Measurements from ENCODE around the gene DES. TPM values are rescaled to one million over a fixed set of nuclear protein-coding genes. Genes with fewer than 3 reads are reported as not detected.

Gene DES
- total RNA-seq, 2 donors from 2014 or later = 12.7 to 23.1 TPM

GRCh38 chr2:219426068-219426443 is 7.9 kb downstream of the DES start:
- 44 to 65% methylated on average over 5 to 6 of the region's 7 CpGs for WGBS, 2 donors
- TF ChIP-seq POLR2A (IDR thresholded peaks at IDR 0.05) (no peak), CTCF (IDR thresholded peaks at IDR 0.05) (no peak)
- Histone ChIP-seq H3K4me3 (no peak overlapping the region), H3K9me3 (no peaks in the 10 kb centered on the region), H3K4me1 (no peaks in the 10 kb centered on the region), H3K27ac (no peak overlapping the region), H3K36me3 (replicated peaks in 1 of 2; ENCODE audit: insufficient read depth in 1 of 2, low read depth in 2 of 2) (no peaks in the 10 kb centered on the region), H3K27me3 (no peaks in the 10 kb centered on the region)
- intact Hi-C loops (cut with DNase I) = no loop called here
- ATAC-seq (no peak), DNase-seq (no peak)

GRCh38 chr2:219426534-219427136 is 8.5 kb downstream of the DES start:
- Histone ChIP-seq H3K4me3 (no peak overlapping the region), H3K27ac (no peak overlapping the region), H3K27me3 (no peaks in the 10 kb centered on the region), H3K9me3 (no peaks in the 10 kb centered on the region), H3K4me1 (no peaks in the 10 kb centered on the region), H3K36me3 (replicated peaks in 1 of 2; ENCODE audit: insufficient read depth in 1 of 2, low read depth in 2 of 2) (no peaks in the 10 kb centered on the region)
- WGBS, 2 donors = 53 to 61% methylated on average over 7 of the region's 7 CpGs
- TF ChIP-seq POLR2A (IDR thresholded peaks at IDR 0.05) = no peak
- TF ChIP-seq CTCF (IDR thresholded peaks at IDR 0.05) = no peak
- intact Hi-C loops (cut with DNase I) = no loop called here
- ATAC-seq = no peak
- DNase-seq = no peak

GRCh38 chr2:219428469-219428868 is 10.3 kb downstream of the DES start:
- intact Hi-C loops (cut with DNase I) = no loop called here
- TF ChIP-seq POLR2A (IDR thresholded peaks at IDR 0.05) (no peak), CTCF (IDR thresholded peaks at IDR 0.05) (no peak)
- Histone ChIP-seq H3K27me3 (no peaks in the 10 kb centered on the region), H3K4me3 (no peak overlapping the region), H3K4me1 (no peaks in the 10 kb centered on the region), H3K27ac (no peak overlapping the region), H3K9me3 (no peaks in the 10 kb centered on the region), H3K36me3 (replicated peaks in 1 of 2; ENCODE audit: insufficient read depth in 1 of 2, low read depth in 2 of 2) (no peaks in the 10 kb centered on the region)
- ATAC-seq = no peak
- DNase-seq = no peak

- Histone ChIP-seq H3K4me1 (peaks cover 5% of the 10 kb centered on the region), H3K27ac (no peak overlapping the region), H3K36me3 (replicated peaks in 1 of 2; ENCODE audit: insufficient read depth in 1 of 2, low read depth in 2 of 2) (no peaks in the 10 kb centered on the region), H3K27me3 (peaks cover 6 to 9% of the 10 kb centered on the region in 2 donors), H3K9me3 (no peaks in the 10 kb centered on the region), H3K4me3 (no peak overlapping the region)
- 88 to 92% methylated on average over 7 of the region's 7 CpGs for WGBS, 2 donors
- DNase-seq (no peak), ATAC-seq (no peak)
- no peak for TF ChIP-seq POLR2A (IDR thresholded peaks at IDR 0.05)
- TF ChIP-seq CTCF (IDR thresholded peaks at IDR 0.05) = no peak
- intact Hi-C loops (cut with DNase I) = no loop called here
These were observed 11.9 kb downstream of the DES start for GRCh38 chr2:219429958-219430606.

All from body of pancreas (tissue), 4 donors.